ENCODE measurements around the gene ECPAS.

- TF ChIP-seq SUZ12 (IDR thresholded peaks at IDR 0.05; ENCODE audit: extremely low read depth, insufficient read depth, insufficient read length) (no peak), YY1 (IDR thresholded peaks at IDR 0.05; ENCODE audit: insufficient read depth, insufficient read length) (no peak), ZNF274 (IDR thresholded peaks at IDR 0.05; ENCODE audit: low read depth, low read length) (no peak)
Measured at GRCh38 chr9:111433082-111433481, 51.1 kb downstream of the ECPAS start.

Data from NT2/D1 (cell line).